ENCODE data around the gene LRMDA. TPM values are rescaled to one million over a fixed set of nuclear protein-coding genes. Genes with fewer than 3 reads are reported as not detected.

The LRMDA gene
- total RNA-seq, 6 donors from 2014 or later = 12.8 to 185 (median 18.1) TPM

GRCh38 chr10:76333326-76333725, 901.9 kb downstream of the LRMDA start:
- TF ChIP-seq CTCF (IDR thresholded peaks at IDR 0.05) (no peak), EP300 (IDR thresholded peaks at IDR 0.05) (no peak), POLR2A (IDR thresholded peaks at IDR 0.05) (no peak), POLR2AphosphoS5 (IDR thresholded peaks at IDR 0.05) (no peak)
- ATAC-seq (ENCODE audit: low FRiP score in 2 of 2) (no peak), DNase-seq (no peak)
- Histone ChIP-seq H3K4me3 (no peak overlapping the region), H3K4me1 (peaks cover 0 to 12% (median 7%) of the 10 kb centered on the region in 4 donors), H3K36me3 (no peaks in the 10 kb centered on the region), H3K27me3 (no peaks in the 10 kb centered on the region), H3K27ac (no peak overlapping the region), H3K9me3 (no peaks in the 10 kb centered on the region)
- 92 to 100% methylated on average over 2 of the region's 2 CpGs for WGBS, 2 donors

- 87 to 88% methylated on average over 4 of the region's 4 CpGs for WGBS, 2 donors
- Histone ChIP-seq H3K36me3 (no peaks in the 10 kb centered on the region), H3K27me3 (no peaks in the 10 kb centered on the region), H3K9me3 (no peaks in the 10 kb centered on the region), H3K4me3 (no peak overlapping the region), H3K27ac (no peak overlapping the region), H3K4me1 (peaks cover 0 to 12% (median 7%) of the 10 kb centered on the region in 4 donors)
- no peak for TF ChIP-seq EP300 (IDR thresholded peaks at IDR 0.05)
- TF ChIP-seq POLR2AphosphoS5 (IDR thresholded peaks at IDR 0.05) = no peak
- no peak for TF ChIP-seq POLR2A (IDR thresholded peaks at IDR 0.05)
- TF ChIP-seq CTCF (IDR thresholded peaks at IDR 0.05) = no peak
- ATAC-seq (ENCODE audit: low FRiP score in 2 of 2) (no peak), DNase-seq (no peak)
Observed at GRCh38 chr10:76333796-76334195, 902.4 kb downstream of the LRMDA start.

GRCh38 chr10:76334255-76334654, 902.8 kb downstream of the LRMDA start:
- DNase-seq (no peak), ATAC-seq (ENCODE audit: low FRiP score in 2 of 2) (no peak)
- H3K27me3 ChIP-seq = no peaks in the 10 kb centered on the region
- no peaks in the 10 kb centered on the region for H3K36me3 ChIP-seq
- no peak for TF ChIP-seq POLR2A (IDR thresholded peaks at IDR 0.05)
- TF ChIP-seq CTCF (IDR thresholded peaks at IDR 0.05) = no peak
- TF ChIP-seq POLR2AphosphoS5 (IDR thresholded peaks at IDR 0.05) = no peak
- TF ChIP-seq EP300 (IDR thresholded peaks at IDR 0.05) = no peak
- H3K9me3 ChIP-seq = no peaks in the 10 kb centered on the region
- H3K4me3 ChIP-seq = no peak overlapping the region
- WGBS, 2 donors = 79 to 85% methylated on average over 5 of the region's 5 CpGs
- no peak overlapping the region for H3K27ac ChIP-seq
- H3K4me1 ChIP-seq = peaks cover 0 to 12% (median 7%) of the 10 kb centered on the region in 4 donors

- no peak overlapping the region for H3K27ac ChIP-seq
- H3K36me3 ChIP-seq = no peaks in the 10 kb centered on the region
- H3K9me3 ChIP-seq = no peaks in the 10 kb centered on the region
- no peak for ATAC-seq (ENCODE audit: low FRiP score in 2 of 2)
- peaks cover 0 to 12% (median 7%) of the 10 kb centered on the region in 4 donors for H3K4me1 ChIP-seq
- no peak overlapping the region for H3K4me3 ChIP-seq
- TF ChIP-seq EP300 (IDR thresholded peaks at IDR 0.05) (no peak), CTCF (IDR thresholded peaks at IDR 0.05) (no peak), POLR2AphosphoS5 (IDR thresholded peaks at IDR 0.05) (no peak), POLR2A (IDR thresholded peaks at IDR 0.05) (no peak)
- DNase-seq = no peak
- WGBS, 2 donors = 93% methylated on average over 1 of the region's 1 CpG
- no peaks in the 10 kb centered on the region for H3K27me3 ChIP-seq
Observed at GRCh38 chr10:76336213-76336963, 905.0 kb downstream of the LRMDA start.

GRCh38 chr10:76337641-76338040, 906.2 kb downstream of the LRMDA start:
- TF ChIP-seq EP300 (IDR thresholded peaks at IDR 0.05) (no peak), CTCF (IDR thresholded peaks at IDR 0.05) (no peak), POLR2AphosphoS5 (IDR thresholded peaks at IDR 0.05) (no peak), POLR2A (IDR thresholded peaks at IDR 0.05) (no peak)
- H3K36me3 ChIP-seq = no peaks in the 10 kb centered on the region
- DNase-seq = no peak
- no peaks in the 10 kb centered on the region for H3K9me3 ChIP-seq
- no peaks in the 10 kb centered on the region for H3K27me3 ChIP-seq
- H3K4me3 ChIP-seq = no peak overlapping the region
- H3K27ac ChIP-seq = no peak overlapping the region
- WGBS, 2 donors = 43 to 67% methylated on average over 1 of the region's 1 CpG
- H3K4me1 ChIP-seq = peaks cover 0 to 12% (median 7%) of the 10 kb centered on the region in 4 donors
- ATAC-seq (ENCODE audit: low FRiP score in 2 of 2) = no peak
